Activated CD4-positive, alpha-beta T cell treated with anti-CD3 and anti-CD28 coated beads, Interleukin-2, amount 50 U/mL, for 48 hours (primary cell): ENCODE measurements around the gene SMAGP.
"Not testable (repeated sequence)": the region's sequence is repeated elsewhere in the genome, so short reads cannot be mapped to it uniquely, and the experiment has no call there.

Experiments
- DNase-seq, 2 experiments: peaks; one replicate each; pipeline ENCODE4 v3.0.0-alpha.2; 2020

The SMAGP gene

GRCh38 chr12:51270067-51270950 lies at the start of gene SMAGP:
Gene SMAGP (minus strand): TSS chr12:51270415. CDS start chr12:51269278, 1,137 bp downstream.
- DNase-seq: peak; percentile 34 to 55

- DNase-seq: no peak
These were observed 48.8 kb upstream of the SMAGP start for GRCh38 chr12:51318846-51319599.

GRCh38 chr12:51318057-51318806 lies 48.0 kb upstream of the SMAGP start:
- DNase-seq: not testable (repeated sequence)

GRCh38 chr12:51311389-51311788 lies 41.2 kb upstream of the SMAGP start:
- DNase-seq: no peak

- no peak for DNase-seq
These were observed 37.7 kb upstream of the SMAGP start for GRCh38 chr12:51307655-51308593.

- DNase-seq: no peak
These were observed 36.3 kb upstream of the SMAGP start for GRCh38 chr12:51306507-51306906.

GRCh38 chr12:51300768-51301167 lies 30.6 kb upstream of the SMAGP start:
- DNase-seq: not testable (repeated sequence)

- no peak for DNase-seq
These were observed 25.4 kb upstream of the SMAGP start for GRCh38 chr12:51295651-51296050.

GRCh38 chr12:51294097-51294496 lies 23.9 kb upstream of the SMAGP start:
- not testable (repeated sequence) for DNase-seq

- no peak for DNase-seq
These were observed 23.5 kb upstream of the SMAGP start for GRCh38 chr12:51293696-51294095.

GRCh38 chr12:51291603-51292513 lies 21.6 kb upstream of the SMAGP start:
- not testable (repeated sequence) for DNase-seq

- no peak for DNase-seq
These were observed 15.6 kb upstream of the SMAGP start for GRCh38 chr12:51285843-51286242.

GRCh38 chr12:51281202-51281924 lies 11.1 kb upstream of the SMAGP start:
- DNase-seq: no peak

- no peak for DNase-seq
These were observed 4.9 kb upstream of the SMAGP start for GRCh38 chr12:51275088-51275487.

- DNase-seq: not testable (repeated sequence)
These were observed 2.6 kb upstream of the SMAGP start for GRCh38 chr12:51272810-51273209.

GRCh38 chr12:51270951-51271518 lies 820 bp upstream of the SMAGP start:
- no peak for DNase-seq

GRCh38 chr12:51269174-51270066 lies 795 bp downstream of the SMAGP start:
- peak; percentile 65 to 70 for DNase-seq

GRCh38 chr12:51265024-51265423 lies 5.2 kb downstream of the SMAGP start:
- DNase-seq: no peak

- DNase-seq: no peak
These were observed 5.9 kb downstream of the SMAGP start for GRCh38 chr12:51264297-51264696.
